ENCODE data around the gene STX8.

STX8 gene

GRCh38 chr17:9553596-9553995, 22.0 kb downstream of the STX8 start:
- DNase-seq = no peak

DNA sequence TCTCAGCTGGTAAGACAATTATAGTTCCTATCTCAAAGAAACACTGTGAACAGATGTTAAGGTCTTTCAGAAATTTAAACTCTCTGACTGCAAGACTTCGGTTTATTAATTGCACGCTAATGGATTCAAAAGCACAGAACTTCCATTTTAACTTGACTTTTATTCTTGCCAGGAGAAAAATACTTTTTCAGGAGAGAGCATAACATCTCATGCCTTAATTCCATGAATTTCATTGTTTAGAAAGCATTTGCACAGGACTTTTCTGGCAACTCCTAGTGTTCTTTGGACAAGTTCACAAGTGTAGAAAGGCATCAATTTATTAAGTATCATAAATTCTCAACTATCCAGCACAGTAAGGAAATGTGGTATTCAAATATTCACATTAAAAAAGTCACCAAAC, 22.4 kb downstream of the STX8 start:
- DNase-seq = no peak

DNA sequence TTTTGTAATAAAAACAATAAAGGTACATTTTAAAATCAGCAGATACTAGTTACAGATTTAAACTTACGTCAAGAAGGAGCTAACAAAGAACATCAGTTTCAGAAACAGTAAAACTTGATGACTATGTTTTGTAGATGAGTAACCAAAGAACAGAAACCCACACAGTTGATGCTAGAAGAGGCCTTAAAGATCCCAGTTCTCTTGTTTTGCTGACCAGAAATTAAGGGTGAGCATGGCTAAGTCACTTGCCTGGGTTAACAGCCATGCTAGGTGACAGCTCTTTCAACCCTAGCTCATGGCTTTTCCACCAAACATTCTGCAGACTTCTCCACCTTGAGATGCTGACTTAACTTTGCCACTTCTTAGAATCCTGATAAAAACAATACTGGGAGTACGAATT, 26.4 kb downstream of the STX8 start:
- DNase-seq = no peak

GRCh38 chr17:9544221-9544620, 31.4 kb downstream of the STX8 start:
- no peak for DNase-seq

- no peak for DNase-seq
These were observed 33.9 kb downstream of the STX8 start for GRCh38 chr17:9541718-9542117.

GRCh38 chr17:9538626-9539025, 37.0 kb downstream of the STX8 start:
- DNase-seq = no peak

GRCh38 chr17:9537177-9537776, 38.3 kb downstream of the STX8 start:
- no peak for DNase-seq

DNA sequence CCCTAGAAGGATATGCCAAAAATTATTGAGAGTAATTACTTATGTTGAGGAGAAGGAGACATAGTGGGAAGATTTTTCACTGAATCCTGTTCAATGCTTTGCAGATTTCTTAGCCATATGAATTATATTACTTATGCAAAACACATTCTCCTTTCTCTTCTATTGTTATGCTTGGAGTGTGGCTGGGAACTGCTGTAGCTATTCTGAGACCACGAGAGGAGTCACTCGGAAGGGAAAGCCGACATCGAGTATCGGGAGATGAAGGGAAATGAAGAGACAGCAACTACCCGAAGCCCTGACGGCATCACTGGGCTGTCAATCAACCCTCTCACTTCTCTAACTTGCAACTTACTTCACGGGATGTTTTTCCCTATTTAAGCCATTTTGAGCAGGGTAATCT, 39.6 kb downstream of the STX8 start:
- DNase-seq = no peak

DNA sequence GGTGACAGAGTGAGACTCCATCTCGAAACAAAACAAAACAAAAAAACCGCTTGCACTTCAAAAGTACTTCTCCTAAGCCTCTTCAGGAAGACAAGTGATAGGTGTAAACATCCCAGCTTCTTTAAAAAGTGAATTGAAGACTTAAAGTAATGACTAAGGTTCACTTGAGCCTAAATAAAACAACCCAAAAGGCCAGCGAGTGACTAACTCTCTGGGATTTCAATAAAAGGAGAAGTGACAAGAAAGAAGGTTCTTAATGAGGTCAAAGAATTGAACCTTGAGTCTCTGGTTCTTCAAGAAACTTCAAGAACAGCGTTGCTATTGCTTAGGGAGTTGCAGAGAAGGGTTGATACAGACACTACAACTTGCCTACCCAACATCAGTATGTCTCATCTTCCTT, 42.2 kb downstream of the STX8 start:
- DNase-seq = no peak

GRCh38 chr17:9532715-9533114, 42.9 kb downstream of the STX8 start:
- DNase-seq = no peak

DNA sequence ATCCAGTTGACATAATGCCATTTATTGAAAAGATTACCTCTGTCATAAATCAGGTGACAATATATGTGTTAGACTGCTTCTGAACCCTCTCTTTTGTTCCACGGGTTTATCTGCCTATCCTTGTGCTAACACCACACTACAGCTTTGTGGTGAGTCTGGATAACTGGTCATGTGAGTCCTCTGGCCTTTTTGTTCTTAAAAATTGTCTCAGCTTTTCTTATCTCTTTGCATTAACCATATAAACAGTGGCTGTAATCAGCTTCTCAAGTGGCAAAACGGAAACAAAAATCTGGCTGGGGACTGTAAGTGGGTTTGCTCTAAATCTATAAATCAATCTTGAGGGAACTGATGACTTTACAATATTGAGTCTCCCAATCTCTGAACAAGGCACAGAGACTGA, 44.6 kb downstream of the STX8 start:
- no peak for DNase-seq

GRCh38 chr17:9529033-9529700, 46.5 kb downstream of the STX8 start:
- no peak for DNase-seq

- DNase-seq = no peak
These were observed 47.8 kb downstream of the STX8 start for GRCh38 chr17:9527788-9528187.

- DNase-seq = no peak
These were observed 53.5 kb downstream of the STX8 start for GRCh38 chr17:9522074-9522473.

GRCh38 chr17:9521062-9521461, 54.6 kb downstream of the STX8 start:
- no peak for DNase-seq

GRCh38 chr17:9520649-9521048, 55.0 kb downstream of the STX8 start:
- DNase-seq = no peak

DNA sequence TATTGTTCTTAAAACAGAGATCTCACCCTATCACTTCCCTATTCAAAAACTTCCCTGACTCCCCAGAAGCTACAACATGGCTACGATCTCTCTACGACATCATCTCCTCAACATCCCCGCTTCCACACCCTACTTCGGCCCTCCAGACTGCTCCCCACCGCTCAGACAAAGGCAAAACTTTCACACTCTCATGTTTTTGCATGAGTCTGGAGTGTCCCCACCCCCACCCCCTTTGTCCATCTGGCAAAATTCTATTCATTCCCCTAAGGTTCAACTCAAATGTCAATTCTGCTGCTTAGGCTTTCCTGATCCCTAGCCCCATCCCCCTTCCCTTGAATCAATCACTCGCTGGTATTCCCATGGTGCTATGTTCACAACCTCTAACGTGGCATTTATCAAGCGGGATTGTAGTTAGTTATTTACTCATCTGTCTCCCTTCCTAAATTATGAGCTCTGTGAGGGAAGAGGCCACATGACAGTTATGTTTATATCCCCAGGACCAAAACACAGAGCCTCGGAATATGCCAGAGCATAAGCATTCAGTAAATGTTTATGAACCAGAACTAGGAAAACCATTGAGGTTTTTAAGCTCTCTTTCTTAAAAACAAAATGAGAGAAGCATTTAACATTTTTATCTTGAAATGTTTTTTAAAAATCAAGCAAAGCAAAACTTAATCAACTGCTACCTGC, 55.9 kb downstream of the STX8 start:
- no peak for DNase-seq

DNA sequence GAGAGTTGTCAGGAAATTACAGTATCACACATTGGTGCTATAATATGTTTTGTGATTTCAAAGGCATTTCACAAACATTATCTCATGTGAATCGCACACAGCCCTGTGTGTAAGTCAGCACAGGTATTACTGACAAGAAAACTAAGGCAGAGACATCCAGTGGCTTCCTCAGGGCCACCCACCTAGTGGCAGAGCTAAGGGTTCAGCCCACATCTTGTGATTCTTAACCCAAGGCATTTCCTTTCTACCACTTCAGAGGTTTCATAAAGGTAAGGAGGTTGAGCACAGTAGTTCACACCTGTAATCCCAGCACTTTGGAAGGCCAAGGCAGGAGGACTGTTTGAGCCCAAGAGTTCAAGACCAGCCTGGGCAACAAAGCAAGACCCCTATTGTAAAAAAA, 58.2 kb downstream of the STX8 start:
- no peak for DNase-seq

- DNase-seq = no peak
These were observed 62.4 kb downstream of the STX8 start for GRCh38 chr17:9513266-9513665.

GRCh38 chr17:9512323-9513168, 63.1 kb downstream of the STX8 start:
- DNase-seq = no peak

DNA sequence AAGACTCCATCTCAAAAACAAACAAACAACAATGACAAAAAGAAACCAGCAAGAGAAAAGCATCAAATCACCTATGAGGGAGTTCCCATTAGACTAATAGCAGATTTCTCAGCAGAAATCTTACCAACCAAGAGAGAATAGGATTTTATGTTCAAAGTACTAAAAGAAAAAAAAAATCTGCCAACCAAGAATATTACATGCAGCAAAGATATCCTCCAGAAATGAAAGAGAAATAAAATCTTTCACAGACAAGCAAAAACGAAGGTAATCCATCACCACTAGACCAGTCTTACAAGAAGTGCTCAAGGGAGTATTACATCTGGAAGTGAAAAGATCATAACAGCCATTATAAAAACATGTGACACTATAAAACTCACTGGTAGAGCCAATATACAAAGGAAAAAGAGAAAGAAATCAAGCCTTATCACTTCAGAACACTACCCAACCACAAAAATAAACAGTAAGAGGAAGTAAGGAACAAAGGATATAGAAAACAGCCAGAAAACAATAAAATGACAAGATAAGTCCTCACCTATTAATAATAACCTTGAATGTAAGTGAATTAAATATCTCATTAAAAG, 66.3 kb downstream of the STX8 start:
- DNase-seq = no peak

GRCh38 chr17:9499041-9499440, 76.6 kb downstream of the STX8 start:
- no peak for DNase-seq

DNA sequence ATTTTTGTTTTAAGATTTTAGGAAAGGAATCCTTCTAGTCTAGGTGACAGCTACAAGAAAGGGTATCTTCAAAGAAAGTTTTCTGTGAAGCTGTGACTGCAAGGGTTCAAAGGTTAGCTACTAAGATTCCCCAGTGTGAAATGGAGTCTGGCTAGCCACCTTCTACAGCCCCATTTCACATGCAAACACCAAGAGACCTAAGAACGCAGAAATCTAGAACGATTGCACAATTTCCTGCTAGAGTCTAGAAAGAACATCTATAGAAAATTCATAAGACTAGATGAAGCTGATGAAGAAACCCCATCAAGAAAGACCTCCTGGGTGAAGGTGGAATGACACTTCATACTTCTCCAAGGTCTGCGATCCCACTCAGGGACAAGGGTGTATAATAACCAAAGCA, 77.1 kb downstream of the STX8 start:
- no peak for DNase-seq
